ENCODE results near the gene DNMT3B. TPM values are rescaled to one million over a fixed set of nuclear protein-coding genes. Genes with fewer than 3 reads are reported as not detected.

DNMT3B gene
- polyA plus RNA-seq, 1 donor: 10.1 TPM

GRCh38 chr20:32822225-32822624 lies 60.0 kb downstream of the DNMT3B start:
- no peak for DNase-seq

DNA sequence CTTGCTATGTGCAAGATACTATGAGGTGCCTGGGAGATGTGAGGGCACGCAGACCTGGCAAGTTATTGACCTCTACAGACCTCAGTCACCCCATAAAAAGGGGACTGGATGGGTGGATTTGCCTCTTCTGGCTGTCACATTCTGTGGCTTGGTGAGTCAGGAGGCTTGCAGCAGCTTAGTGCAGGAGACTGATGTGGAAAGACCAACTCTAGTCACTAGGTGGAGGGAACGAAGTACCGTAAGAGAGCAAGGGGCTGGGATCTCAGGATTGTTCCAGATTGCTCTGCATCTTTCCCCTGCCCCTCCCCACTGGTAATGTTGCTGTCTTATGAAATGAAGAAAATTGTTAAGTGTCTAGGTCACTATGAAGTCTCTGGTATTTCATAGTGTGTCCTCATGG lies 60.9 kb downstream of the DNMT3B start:
- no peak for DNase-seq

GRCh38 chr20:32823737-32824588 lies 61.8 kb downstream of the DNMT3B start:
- DNase-seq: no peak

GRCh38 chr20:32828029-32828680 lies 66.0 kb downstream of the DNMT3B start:
- no peak for DNase-seq

- DNase-seq: no peak
Observed at GRCh38 chr20:32829311-32830005, 67.3 kb downstream of the DNMT3B start.

- DNase-seq: no peak
Observed at GRCh38 chr20:32830437-32830836, 68.3 kb downstream of the DNMT3B start.

DNA sequence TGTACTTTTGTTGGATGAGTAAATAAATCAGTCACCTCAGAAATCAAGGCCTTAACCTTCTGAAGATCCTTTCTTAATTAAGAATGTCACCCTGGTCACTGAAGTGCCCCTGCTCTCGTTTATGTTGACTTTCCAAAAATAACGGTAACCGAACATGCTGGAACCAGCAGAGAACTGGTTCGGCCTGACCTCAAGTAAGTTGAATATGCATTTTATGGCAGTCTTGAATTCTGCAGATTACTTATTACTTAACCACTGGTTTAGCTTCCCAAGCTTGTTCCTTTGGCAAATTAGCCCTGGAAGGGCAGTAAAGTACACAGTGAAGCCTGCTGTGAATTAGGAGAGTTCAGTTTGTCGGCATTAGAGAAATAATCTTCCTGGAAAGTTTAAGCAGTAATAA lies 69.8 kb downstream of the DNMT3B start:
- no peak for DNase-seq

DNA sequence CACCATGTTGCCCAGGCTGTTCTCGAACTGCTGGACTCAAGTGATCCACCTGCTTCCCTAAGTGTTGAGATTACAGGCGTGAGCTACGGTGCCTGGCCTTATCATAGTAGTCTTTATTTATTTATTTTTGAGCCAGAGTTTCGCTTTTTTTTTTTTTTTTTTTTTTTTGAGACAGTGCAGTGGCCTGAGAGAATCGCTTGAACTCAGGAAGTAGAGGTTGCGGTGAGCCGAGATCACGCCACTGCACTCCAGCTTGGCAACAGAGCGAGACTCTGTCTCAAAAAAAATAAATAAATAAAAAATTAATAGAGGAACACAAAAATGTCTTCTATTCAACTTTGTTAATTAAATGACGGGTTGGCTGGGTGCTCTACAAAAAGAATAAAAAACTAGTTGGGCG lies 70.5 kb downstream of the DNMT3B start:
- no peak for DNase-seq

DNA sequence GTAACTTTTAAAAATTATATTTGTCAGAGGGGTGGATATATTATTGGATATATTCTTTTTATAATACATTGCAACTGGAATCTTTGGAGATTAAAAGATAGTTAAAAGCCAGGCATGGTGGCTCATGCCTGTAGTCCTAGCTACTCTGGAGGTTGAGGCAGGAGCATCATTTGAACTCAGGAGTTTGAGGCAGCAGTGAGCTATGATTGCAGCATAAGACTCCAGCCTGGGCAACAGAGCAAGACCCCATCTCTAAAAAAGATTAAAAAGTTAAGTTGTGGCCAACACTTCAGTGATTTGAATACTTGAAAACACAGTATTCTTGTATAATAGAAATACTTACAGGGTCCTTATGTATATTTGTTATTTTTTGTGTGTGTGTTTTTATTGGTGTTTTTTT lies 72.8 kb downstream of the DNMT3B start:
- DNase-seq: no peak

GRCh38 chr20:32837157-32837556 lies 75.0 kb downstream of the DNMT3B start:
- no peak for DNase-seq

GRCh38 chr20:32839227-32839981 lies 77.2 kb downstream of the DNMT3B start:
- no peak for DNase-seq

DNA sequence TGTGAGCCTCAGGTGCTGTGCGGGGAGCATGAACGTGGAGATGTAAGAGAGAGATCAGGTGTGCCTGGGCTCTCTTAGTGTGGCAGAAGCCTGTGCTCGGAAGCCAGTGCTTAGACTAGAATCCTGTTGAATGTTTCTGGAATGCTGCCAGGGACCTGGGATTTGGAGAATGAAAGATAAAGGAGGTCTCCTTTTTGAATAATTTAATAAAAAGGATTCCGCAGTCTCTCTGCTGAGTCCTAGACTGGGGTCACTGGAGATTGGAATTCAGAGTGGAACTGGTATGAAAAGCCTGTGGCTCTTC lies 77.7 kb downstream of the DNMT3B start:
- no peak for DNase-seq

DNA sequence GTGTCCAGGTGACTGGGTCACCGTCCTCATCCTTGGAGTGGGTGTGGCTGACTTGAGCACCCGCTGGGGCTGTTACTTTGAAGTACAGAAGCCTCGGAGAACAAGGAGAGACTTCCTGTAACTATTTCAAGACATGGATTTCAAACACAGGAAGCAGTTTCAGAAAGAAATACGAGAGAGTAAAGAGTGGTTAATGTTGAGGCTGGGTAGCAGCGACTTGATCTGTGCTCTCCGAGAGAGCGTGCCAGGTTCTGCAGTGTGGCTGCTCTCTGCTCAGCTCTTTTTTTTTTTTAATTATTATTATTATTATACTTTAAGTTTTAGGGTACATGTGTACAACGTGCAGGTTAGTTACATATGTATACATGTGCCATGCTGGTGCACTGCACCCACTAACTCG lies 79.0 kb downstream of the DNMT3B start:
- no peak for DNase-seq

GRCh38 chr20:32841632-32842031 lies 79.4 kb downstream of the DNMT3B start:
- DNase-seq: no peak

DNA sequence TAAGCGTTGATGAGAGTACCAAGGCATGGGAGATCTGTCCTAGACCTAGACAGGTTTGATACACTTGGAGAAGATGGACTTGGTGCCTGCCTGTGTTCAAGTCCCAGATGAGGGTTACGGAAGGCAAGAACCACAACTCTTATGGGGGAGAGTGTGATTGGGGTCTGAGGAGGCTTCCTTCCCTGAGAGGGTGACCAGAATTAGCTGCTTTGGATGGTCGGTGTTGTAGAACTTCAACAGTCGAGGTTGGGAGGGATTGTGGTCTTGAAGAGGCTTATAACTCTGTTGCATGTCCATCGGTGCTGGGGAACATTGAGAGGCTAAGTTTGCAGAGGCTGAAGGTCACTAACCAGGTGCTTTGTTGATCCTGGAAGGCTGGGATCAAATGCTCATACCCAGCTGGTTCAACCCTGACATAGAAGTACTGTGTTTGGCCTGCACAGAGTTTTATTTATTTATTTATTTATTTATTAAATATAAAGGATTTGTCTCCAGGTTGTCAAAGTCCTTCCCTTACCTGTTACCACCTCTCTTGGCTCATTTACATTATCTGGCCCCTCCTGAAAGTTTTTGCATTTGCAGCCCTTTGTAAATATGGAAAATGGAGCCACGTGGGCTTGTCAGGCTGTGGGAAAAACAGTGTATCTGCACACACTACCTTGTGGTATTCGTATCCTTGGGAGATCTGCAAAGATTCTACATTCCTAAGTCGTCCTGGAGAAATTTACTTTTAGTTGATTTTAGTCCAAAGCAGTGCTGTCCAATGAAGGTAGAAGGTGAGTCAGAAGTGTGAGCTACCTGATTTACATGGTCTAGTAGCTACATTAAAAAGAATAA lies 80.7 kb downstream of the DNMT3B start:
- no peak for DNase-seq

DNA sequence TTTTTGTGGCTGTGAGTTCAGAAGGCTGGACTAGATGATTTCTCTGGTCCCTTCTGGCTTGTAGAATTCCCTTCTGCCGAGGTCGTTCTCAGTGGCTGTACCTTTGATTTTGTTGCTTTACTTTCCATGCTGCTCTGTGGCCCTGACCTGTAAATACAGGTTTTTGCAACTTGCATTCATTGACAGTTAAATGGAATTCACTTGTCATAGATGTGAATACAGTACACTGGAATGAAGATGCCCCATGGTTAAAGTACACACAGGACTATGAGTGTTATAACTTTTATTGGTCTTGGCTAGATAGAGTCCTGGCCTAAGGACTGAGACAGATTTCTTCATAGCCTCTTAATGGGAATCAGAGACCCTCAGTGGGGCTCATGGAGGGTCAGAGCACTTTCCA lies 83.6 kb downstream of the DNMT3B start:
- DNase-seq: no peak

GRCh38 chr20:32846852-32847251 lies 84.7 kb downstream of the DNMT3B start:
- no peak for DNase-seq

DNA sequence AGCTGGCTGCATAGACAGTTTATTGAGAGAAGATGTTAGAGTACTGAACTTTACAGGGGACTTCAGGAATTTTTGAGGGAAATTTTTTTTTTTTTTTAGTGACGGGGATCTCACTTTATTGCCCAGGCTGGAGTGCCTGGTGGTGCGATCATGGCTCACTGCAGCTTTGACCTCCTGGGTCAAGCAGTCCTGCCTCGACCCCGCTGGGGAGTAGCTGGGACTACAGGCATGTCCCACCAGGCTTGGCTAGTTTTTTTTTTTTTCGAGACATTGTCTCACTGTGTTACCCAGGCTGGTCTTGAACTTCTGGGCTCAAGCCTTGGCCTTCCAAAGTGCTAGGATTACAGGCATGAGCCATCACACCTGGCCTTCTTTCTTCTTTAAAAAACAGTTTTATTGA lies 85.8 kb downstream of the DNMT3B start:
- no peak for DNase-seq

- DNase-seq: no peak
Observed at GRCh38 chr20:32848846-32849245, 86.7 kb downstream of the DNMT3B start.

- DNase-seq: no peak
Observed at GRCh38 chr20:32849577-32849976, 87.4 kb downstream of the DNMT3B start.

GRCh38 chr20:32855387-32855786 lies 93.2 kb downstream of the DNMT3B start:
- DNase-seq: no peak

DNA sequence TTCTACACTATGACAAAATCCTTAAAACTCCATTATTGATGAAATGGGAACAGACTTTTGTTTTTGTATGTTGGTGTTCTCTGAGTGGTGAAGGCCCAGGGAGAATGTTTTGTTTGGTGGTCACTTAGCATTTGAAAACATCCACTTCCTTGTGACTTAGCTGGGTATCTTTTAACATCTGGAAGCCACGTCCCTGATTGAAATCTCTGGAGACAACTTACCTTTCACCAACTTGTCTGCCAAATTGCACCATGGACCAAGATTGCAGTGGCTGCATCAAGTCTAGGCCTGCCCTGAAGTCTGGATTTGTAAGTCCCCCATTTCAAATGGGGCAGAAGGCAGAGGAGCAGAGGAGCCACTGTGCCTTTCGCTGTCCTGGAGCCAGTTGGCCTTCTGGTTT lies 96.0 kb downstream of the DNMT3B start:
- DNase-seq: no peak

Data from left kidney (tissue), 2 donors.